Fibroblast of lung (primary cell): ENCODE data around the gene ADGRE3. TPM values are rescaled to one million over a fixed set of nuclear protein-coding genes. Genes with fewer than 3 reads are reported as not detected.

Experiments used
- DNase-seq, 2 donors: peaks; one replicate each; pipeline versions ENCODE4 v3.0.0 to v3.0.0-alpha.2; 2010; ENCODE audit warnings: low read depth in 2 of 2
- H2AFZ ChIP-seq: 2 replicates; pipeline ENCODE4 v1.5.1; 2012; ENCODE audit warnings: low read length, control low read depth, inconsistent platforms
- H3K27ac ChIP-seq: 2 replicates; pipeline ENCODE4 v1.5.1; 2011; ENCODE audit warnings: low read length, control low read depth; ENCODE audit not compliant: insufficient read depth
- H3K27me3 ChIP-seq: 2 replicates; pipeline ENCODE4 v1.5.1; 2011; ENCODE audit warnings: mild to moderate bottlenecking, low read length; ENCODE audit not compliant: control insufficient read depth, insufficient read depth
- H3K36me3 ChIP-seq: 2 replicates; pipeline ENCODE4 v1.5.1; 2011; ENCODE audit warnings: low read length; ENCODE audit not compliant: control insufficient read depth, insufficient read depth
- H3K4me1 ChIP-seq: 2 replicates; pipeline ENCODE4 v1.5.1; 2011; ENCODE audit warnings: low read length; ENCODE audit not compliant: control insufficient read depth, insufficient read depth; ENCODE audit errors: extremely low read depth
- H3K4me2 ChIP-seq: 2 replicates; pipeline ENCODE4 v1.5.1; 2011; ENCODE audit warnings: low read length, control low read depth; ENCODE audit not compliant: insufficient read depth; ENCODE audit errors: extremely low read depth
- H3K4me3 ChIP-seq, 4 experiments: fragments of 200-600 bp in 1 of 4; sonication (generic) in 1 of 4; replicated peaks in 1 of 4; 2 replicates each; pipeline ENCODE4 v1.5.1; 2011 to 2016; ENCODE audit warnings: low read length in 4 of 4, low read depth in 3 of 4, mild to moderate bottlenecking in 3 of 4, control low read depth in 2 of 4, inconsistent platforms in 1 of 4, mixed read lengths in 1 of 4; ENCODE audit not compliant: insufficient read depth in 1 of 4; ENCODE audit errors: control extremely low read depth in 1 of 4
- H3K79me2 ChIP-seq: 2 replicates; pipeline ENCODE4 v1.5.1; 2012; ENCODE audit warnings: mild to moderate bottlenecking, low read length, inconsistent platforms; ENCODE audit not compliant: control insufficient read depth, insufficient read depth
- H3K9ac ChIP-seq: 2 replicates; pipeline ENCODE4 v1.5.1; 2011; ENCODE audit warnings: mild to moderate bottlenecking, low read length, control low read depth; ENCODE audit not compliant: insufficient read depth
- H3K9me3 ChIP-seq: 2 replicates; pipeline ENCODE4 v1.5.1; 2012; ENCODE audit warnings: low read depth, low read length; ENCODE audit not compliant: control insufficient read depth, insufficient read depth
- H4K20me1 ChIP-seq: 2 replicates; pipeline ENCODE4 v1.5.1; 2011; ENCODE audit warnings: low read length; ENCODE audit not compliant: control insufficient read depth, insufficient read depth; ENCODE audit errors: extremely low read depth
- CTCF ChIP-seq, 2 donors: IDR thresholded peaks in 1 of 2; conservative IDR thresholded peaks in 1 of 2; 1 replicate in 1 of 2; 2 replicates in 1 of 2; pipeline ENCODE4 v1.5.1; 2011 to 2012; ENCODE audit warnings: low read length in 2 of 2, control low read depth in 1 of 2, inconsistent platforms in 1 of 2, low read depth in 1 of 2, mild to moderate bottlenecking in 1 of 2
- EZH2 ChIP-seq: IDR thresholded peaks from 2 replicates; pipeline ENCODE4 v1.5.1; 2012; ENCODE audit warnings: low read length, control low read depth, mild to moderate bottlenecking; ENCODE audit errors: missing control alignments
- polyA plus RNA-seq, 2 donors: library from polyadenylated mRNA; depleted of rRNA in 1 of 2; stranded (reverse) in 1 of 2; unstranded in 1 of 2; fragments of >200 nt; gene quantifications; 2 replicates each; pipeline ENCODE4 v1.2.1, GENCODE V29; 2011 to 2012; ENCODE audit warnings: missing spikeins in 1 of 2
- total RNA-seq: library from RNA; depleted of rRNA; stranded (reverse); fragments of >200 nt; gene quantifications from 2 replicates; pipeline ENCODE4 v1.2.1, GENCODE V29; 2014

The ADGRE3 gene
- total and polyA plus RNA-seq, 2 donors (not counting 1 experiment from before 2014, with no cell fraction given): not detected

- H3K36me3 ChIP-seq: no peaks in the 10 kb centered on the region
- H3K27me3 ChIP-seq: no peaks in the 10 kb centered on the region
- no peak overlapping the region for H3K27ac ChIP-seq
- TF ChIP-seq EZH2 (no peak), CTCF (conservative IDR thresholded peaks at IDR 0.05 in 1 of 2, IDR thresholded peaks at IDR 0.05 in 1 of 2; ENCODE audit: low read depth in 1 of 2, low read length in 2 of 2) (peak; percentile 22)
- no peak overlapping the region for H3K4me3 ChIP-seq
- DNase-seq: peak in 1 of 2 donors; percentile 38
- peaks cover 7% of the 10 kb centered on the region for H3K79me2 ChIP-seq
- no peaks in the 10 kb centered on the region for H4K20me1 ChIP-seq
- H3K4me1 ChIP-seq: peaks cover 3% of the 10 kb centered on the region
- no peaks in the 10 kb centered on the region for H3K9me3 ChIP-seq
- H3K4me2 ChIP-seq: no peak overlapping the region
- no peak overlapping the region for H2AFZ ChIP-seq
- H3K9ac ChIP-seq: no peak overlapping the region
Observed at GRCh38 chr19:14686411-14686810, 11.8 kb upstream of the ADGRE3 start.

GRCh38 chr19:14683439-14683838 lies 8.8 kb upstream of the ADGRE3 start:
- H3K9me3 ChIP-seq: no peaks in the 10 kb centered on the region
- no peaks in the 10 kb centered on the region for H3K27me3 ChIP-seq
- no peak overlapping the region for H3K9ac ChIP-seq
- H3K4me3 ChIP-seq: no peak overlapping the region
- no peak overlapping the region for H3K27ac ChIP-seq
- TF ChIP-seq EZH2 (no peak), CTCF (conservative IDR thresholded peaks at IDR 0.05 in 1 of 2, IDR thresholded peaks at IDR 0.05 in 1 of 2; ENCODE audit: low read depth in 1 of 2, low read length in 2 of 2) (no peak)
- no peaks in the 10 kb centered on the region for H3K4me1 ChIP-seq
- H3K36me3 ChIP-seq: no peaks in the 10 kb centered on the region
- no peak overlapping the region for H2AFZ ChIP-seq
- H4K20me1 ChIP-seq: no peaks in the 10 kb centered on the region
- no peak overlapping the region for H3K4me2 ChIP-seq
- no peaks in the 10 kb centered on the region for H3K79me2 ChIP-seq
- DNase-seq: no peak

GRCh38 chr19:14682084-14682483 lies 7.4 kb upstream of the ADGRE3 start:
- Histone ChIP-seq H3K4me2 (no peak overlapping the region), H3K4me1 (no peaks in the 10 kb centered on the region), H3K79me2 (no peaks in the 10 kb centered on the region), H3K36me3 (no peaks in the 10 kb centered on the region), H3K4me3 (no peak overlapping the region), H3K9ac (no peak overlapping the region), H3K27ac (no peak overlapping the region), H2AFZ (no peak overlapping the region), H3K27me3 (no peaks in the 10 kb centered on the region), H4K20me1 (no peaks in the 10 kb centered on the region), H3K9me3 (no peaks in the 10 kb centered on the region)
- DNase-seq: no peak
- TF ChIP-seq CTCF (conservative IDR thresholded peaks at IDR 0.05 in 1 of 2, IDR thresholded peaks at IDR 0.05 in 1 of 2; ENCODE audit: low read depth in 1 of 2, low read length in 2 of 2) (no peak), EZH2 (no peak)
